Loucy (cell line): Measurements from ENCODE around the gene ARHGEF17.

Experiments used
- H2AFZ ChIP-seq: fragments of 200-600 bp; sonication (generic); 2 replicates; pipeline ENCODE4 v1.6.0; 2016; ENCODE audit warnings: antibody characterized with exemption, mild to moderate bottlenecking, low read length, moderate library complexity
- H3F3A ChIP-seq: fragments of 200-600 bp; 2 replicates; pipeline ENCODE4 v1.6.0; 2016; ENCODE audit warnings: antibody characterized with exemption, low read depth, mild to moderate bottlenecking
- H3K27me3 ChIP-seq: fragments of 200-600 bp; sonication (generic); 2 replicates; pipeline ENCODE4 v1.6.1; 2014; ENCODE audit warnings: low read length, mild to moderate bottlenecking; ENCODE audit not compliant: insufficient read depth, poor library complexity, severe bottlenecking
- H3K36me3 ChIP-seq: fragments of 200-600 bp; sonication (generic); 2 replicates; pipeline ENCODE4 v1.6.1; 2016; ENCODE audit warnings: low read length; ENCODE audit not compliant: insufficient read depth
- H3K4me1 ChIP-seq: fragments of 200-600 bp; sonication (generic); 2 replicates; pipeline ENCODE4 v1.5.1; 2014; ENCODE audit warnings: low read length, mild to moderate bottlenecking; ENCODE audit not compliant: insufficient read depth, poor library complexity, severe bottlenecking
- H3K4me2 ChIP-seq: fragments of 200-600 bp; sonication (generic); 2 replicates; pipeline ENCODE4 v1.6.0; 2014; ENCODE audit warnings: antibody characterized with exemption, low read length, low read depth, mild to moderate bottlenecking; ENCODE audit not compliant: poor library complexity, severe bottlenecking
- H3K4me3 ChIP-seq: fragments of 200-600 bp; sonication (generic); 2 replicates; pipeline ENCODE4 v1.5.1; 2014; ENCODE audit warnings: low read length, mild to moderate bottlenecking, mixed read lengths; ENCODE audit not compliant: poor library complexity, severe bottlenecking
- H3K79me2 ChIP-seq: fragments of 200-600 bp; sonication (generic); 2 replicates; pipeline ENCODE4 v1.6.1; 2014; ENCODE audit warnings: low read length; ENCODE audit not compliant: insufficient read depth
- H3K9ac ChIP-seq: fragments of 200-600 bp; sonication (generic); 2 replicates; pipeline ENCODE4 v1.6.0; 2014; ENCODE audit warnings: mild to moderate bottlenecking, low read depth, low read length, moderate library complexity; ENCODE audit not compliant: poor library complexity, severe bottlenecking
- H3K9me2 ChIP-seq: fragments of 200-600 bp; sonication (generic); replicated peaks from 2 replicates; pipeline ENCODE4 v1.6.1; 2016; ENCODE audit warnings: low read depth, low read length, mixed read lengths
- H3K9me3 ChIP-seq: fragments of 200-600 bp; sonication (generic); 2 replicates; pipeline ENCODE4 v1.6.1; 2014; ENCODE audit warnings: mild to moderate bottlenecking, antibody characterized with exemption, low read length, low read depth; ENCODE audit not compliant: insufficient read depth
- H4K20me1 ChIP-seq: fragments of 200-600 bp; sonication (generic); 2 replicates; pipeline ENCODE4 v1.6.0; 2014; ENCODE audit warnings: antibody characterized with exemption, low read length, mild to moderate bottlenecking; ENCODE audit not compliant: insufficient read depth, poor library complexity, severe bottlenecking
- EZH2phosphoT487 ChIP-seq: fragments of 200-600 bp; IDR thresholded peaks from 2 replicates; pipeline ENCODE4 v1.6.1; 2018; ENCODE audit warnings: antibody characterized with exemption, mild to moderate bottlenecking, moderate library complexity, borderline replicate concordance
- TF ChIP-seq, protein P1 (sequence below): fragments of 200-600 bp; sonication (generic); conservative IDR thresholded peaks from 2 replicates; pipeline ENCODE4 v1.5.1; 2014; ENCODE audit warnings: mild to moderate bottlenecking, antibody characterized with exemption, low read length

ARHGEF17 gene

DNA sequence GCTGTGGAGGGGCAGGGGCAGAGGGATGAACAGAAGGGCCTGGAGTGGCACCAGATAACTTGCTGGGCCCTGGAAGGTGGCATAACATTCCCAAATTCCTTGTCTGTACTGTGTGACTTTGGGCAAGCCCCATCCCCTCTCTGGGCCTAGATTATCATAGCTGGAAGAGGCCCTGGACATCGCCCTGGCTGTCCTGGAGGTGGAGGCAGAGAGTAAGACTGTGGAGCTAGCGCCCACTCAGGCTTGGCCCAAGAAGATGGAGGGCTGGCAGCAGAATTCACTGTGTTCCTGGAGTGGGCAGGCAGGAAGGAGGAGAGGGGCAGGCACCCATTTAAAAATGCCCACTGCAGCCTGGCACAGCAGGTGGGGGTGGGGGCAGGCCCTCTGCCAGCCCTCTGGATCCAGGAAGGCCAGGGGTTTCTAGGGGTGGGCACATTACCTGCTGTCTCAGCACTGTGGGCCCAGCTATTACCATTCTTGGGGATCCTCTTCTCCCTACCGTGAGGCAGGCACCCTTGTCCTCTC, 22.6 kb downstream of the ARHGEF17 start:
- H3K4me1 ChIP-seq, result peaks cover 32% of the 10 kb centered on the region
- no peak overlapping the region for H2AFZ ChIP-seq
- H3K9ac ChIP-seq, result peak overlapping the region; percentile 19
- no peaks in the 10 kb centered on the region for H3K79me2 ChIP-seq
- H4K20me1 ChIP-seq, result no peaks in the 10 kb centered on the region
- TF ChIP-seq, protein P1, sequence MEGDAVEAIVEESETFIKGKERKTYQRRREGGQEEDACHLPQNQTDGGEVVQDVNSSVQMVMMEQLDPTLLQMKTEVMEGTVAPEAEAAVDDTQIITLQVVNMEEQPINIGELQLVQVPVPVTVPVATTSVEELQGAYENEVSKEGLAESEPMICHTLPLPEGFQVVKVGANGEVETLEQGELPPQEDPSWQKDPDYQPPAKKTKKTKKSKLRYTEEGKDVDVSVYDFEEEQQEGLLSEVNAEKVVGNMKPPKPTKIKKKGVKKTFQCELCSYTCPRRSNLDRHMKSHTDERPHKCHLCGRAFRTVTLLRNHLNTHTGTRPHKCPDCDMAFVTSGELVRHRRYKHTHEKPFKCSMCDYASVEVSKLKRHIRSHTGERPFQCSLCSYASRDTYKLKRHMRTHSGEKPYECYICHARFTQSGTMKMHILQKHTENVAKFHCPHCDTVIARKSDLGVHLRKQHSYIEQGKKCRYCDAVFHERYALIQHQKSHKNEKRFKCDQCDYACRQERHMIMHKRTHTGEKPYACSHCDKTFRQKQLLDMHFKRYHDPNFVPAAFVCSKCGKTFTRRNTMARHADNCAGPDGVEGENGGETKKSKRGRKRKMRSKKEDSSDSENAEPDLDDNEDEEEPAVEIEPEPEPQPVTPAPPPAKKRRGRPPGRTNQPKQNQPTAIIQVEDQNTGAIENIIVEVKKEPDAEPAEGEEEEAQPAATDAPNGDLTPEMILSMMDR, result peak; percentile 54
- TF ChIP-seq EZH2phosphoT487, result no peak
- no peak overlapping the region for H3K4me2 ChIP-seq
- no peaks in the 10 kb centered on the region for H3F3A ChIP-seq
- no peaks in the 10 kb centered on the region for H3K9me3 ChIP-seq
- no peaks in the 10 kb centered on the region for H3K36me3 ChIP-seq
- H3K4me3 ChIP-seq, result no peak overlapping the region
- H3K27me3 ChIP-seq, result no peaks in the 10 kb centered on the region
- no peaks in the 10 kb centered on the region for H3K9me2 ChIP-seq

DNA sequence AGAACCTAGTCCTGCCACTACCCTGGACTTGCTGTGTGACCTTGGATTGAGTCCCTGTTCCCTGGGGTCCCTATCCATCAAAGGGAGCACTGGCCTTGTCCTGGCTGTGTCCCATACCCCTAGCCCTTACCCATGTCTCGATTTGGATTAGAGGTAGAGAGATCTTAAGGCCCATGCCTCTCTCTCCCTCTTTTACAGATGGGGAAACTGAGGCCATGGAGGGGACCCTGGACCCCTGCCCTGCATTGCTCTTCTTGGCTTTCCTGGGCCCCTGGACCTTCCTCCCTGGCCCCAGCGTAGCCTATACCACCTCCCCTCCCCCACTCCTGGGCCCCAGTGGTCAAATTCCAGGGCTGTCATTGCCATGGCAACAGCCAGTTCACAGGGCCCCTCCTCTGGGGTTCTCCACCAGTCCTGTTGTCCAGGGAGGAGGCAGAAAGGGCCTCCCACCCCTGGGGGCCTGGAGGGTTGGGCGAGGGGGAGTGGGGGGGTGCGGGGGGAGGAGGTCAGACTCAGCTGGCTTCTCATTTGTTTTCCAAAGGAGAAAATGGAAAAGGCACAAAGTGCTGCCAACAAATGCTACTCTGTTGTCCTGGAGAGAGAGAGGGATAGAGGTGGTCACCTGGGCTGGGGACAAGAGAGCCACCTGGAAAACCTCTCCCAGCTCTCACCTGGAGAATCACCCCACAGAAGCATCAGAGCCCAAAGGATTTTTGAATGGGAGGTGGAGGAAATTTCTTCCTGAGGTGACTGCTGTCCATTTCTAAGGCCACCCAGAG, 23.3 kb downstream of the ARHGEF17 start:
- Histone ChIP-seq H3K36me3 (no peaks in the 10 kb centered on the region), H3K9me2 (no peaks in the 10 kb centered on the region), H3K4me3 (no peak overlapping the region), H3K79me2 (no peaks in the 10 kb centered on the region), H3K9me3 (no peaks in the 10 kb centered on the region), H3K9ac (peak overlapping the region; percentile 19), H3F3A (no peaks in the 10 kb centered on the region), H3K4me2 (no peak overlapping the region), H3K27me3 (no peaks in the 10 kb centered on the region), H2AFZ (no peak overlapping the region), H3K4me1 (peaks cover 31% of the 10 kb centered on the region), H4K20me1 (no peaks in the 10 kb centered on the region)
- TF ChIP-seq, protein P1, result no peak
- TF ChIP-seq EZH2phosphoT487, result no peak

DNA sequence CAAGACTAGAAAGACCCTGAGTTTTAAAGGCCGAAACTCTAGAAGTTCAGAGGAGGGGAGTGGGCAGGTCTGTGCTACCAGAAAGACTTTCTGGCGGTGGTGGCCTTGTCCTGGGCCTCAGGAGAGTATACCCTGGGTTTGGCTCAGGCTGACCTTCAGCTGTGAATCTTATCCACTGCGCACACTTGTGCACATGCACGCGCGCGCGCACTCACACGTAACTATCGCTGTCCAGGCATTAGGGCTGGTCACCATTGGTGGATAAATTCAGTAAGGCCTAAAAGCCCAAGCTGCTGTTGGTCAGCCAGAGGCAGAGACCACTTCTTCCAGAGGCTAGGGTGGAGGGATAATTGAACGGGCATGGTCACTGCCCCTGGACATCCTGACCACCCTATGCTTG, 25.1 kb downstream of the ARHGEF17 start:
- H3K4me2 ChIP-seq, result no peak overlapping the region
- H4K20me1 ChIP-seq, result no peaks in the 10 kb centered on the region
- H3K79me2 ChIP-seq, result no peaks in the 10 kb centered on the region
- no peaks in the 10 kb centered on the region for H3K36me3 ChIP-seq
- H3K4me3 ChIP-seq, result no peak overlapping the region
- H3K9me2 ChIP-seq, result no peaks in the 10 kb centered on the region
- H2AFZ ChIP-seq, result no peak overlapping the region
- no peak overlapping the region for H3K9ac ChIP-seq
- H3F3A ChIP-seq, result no peaks in the 10 kb centered on the region
- H3K27me3 ChIP-seq, result no peaks in the 10 kb centered on the region
- no peaks in the 10 kb centered on the region for H3K9me3 ChIP-seq
- no peak for TF ChIP-seq EZH2phosphoT487
- TF ChIP-seq, protein P1, result no peak
- peaks cover 21% of the 10 kb centered on the region for H3K4me1 ChIP-seq
